SU-DHL-6 (cell line): Measurements from ENCODE around the gene EN1.

Experiments used
- H2AFZ ChIP-seq: fragments of 200-600 bp; sonication (generic); 2 replicates; pipeline ENCODE4 v1.6.1; 2014; ENCODE audit warnings: low read depth, mild to moderate bottlenecking, moderate library complexity, mixed read lengths, antibody characterized with exemption, low read length; ENCODE audit not compliant: severe bottlenecking
- H3F3A ChIP-seq: fragments of 200-600 bp; shearing (Covaris generic); 2 replicates; pipeline ENCODE4 v1.6.0; 2016; ENCODE audit warnings: antibody characterized with exemption, mild to moderate bottlenecking; ENCODE audit not compliant: insufficient read depth
- H3K27ac ChIP-seq: fragments of 200-600 bp; sonication (generic); 2 replicates; pipeline ENCODE4 v1.5.1; 2016; ENCODE audit warnings: low read depth, mild to moderate bottlenecking, low read length, moderate library complexity, mixed read lengths
- H3K27me3 ChIP-seq: fragments of 200-600 bp; sonication (generic), shearing (Covaris generic); 2 replicates; pipeline ENCODE4 v1.6.0; 2014; ENCODE audit warnings: mild to moderate bottlenecking, low read length
- H3K36me3 ChIP-seq: fragments of 200-600 bp; sonication (generic); 2 replicates; pipeline ENCODE4 v1.6.1; 2014; ENCODE audit warnings: mild to moderate bottlenecking, low read length, mixed read lengths
- H3K4me2 ChIP-seq: fragments of 300-600, 200-600 bp; shearing (Covaris generic), sonication (generic); 2 replicates; pipeline ENCODE4 v1.6.0; 2014; ENCODE audit warnings: low read length, low read depth, mild to moderate bottlenecking; ENCODE audit not compliant: poor library complexity, severe bottlenecking
- H3K4me3 ChIP-seq: fragments of 200-600 bp; sonication (generic); 2 replicates; pipeline ENCODE4 v1.5.1; 2014; ENCODE audit warnings: antibody characterized with exemption, low read length, mild to moderate bottlenecking, mixed read lengths; ENCODE audit not compliant: insufficient read depth, poor library complexity, severe bottlenecking
- H3K79me2 ChIP-seq: fragments of 200-600 bp; sonication (generic); 2 replicates; pipeline ENCODE4 v1.6.1; 2014; ENCODE audit warnings: mild to moderate bottlenecking, low read length, moderate library complexity; ENCODE audit not compliant: insufficient read depth
- H3K9ac ChIP-seq: fragments of 200-600 bp; sonication (generic); 2 replicates; pipeline ENCODE4 v1.7.0; 2014; ENCODE audit warnings: mild to moderate bottlenecking, low read length
- H3K9me2 ChIP-seq: fragments of 200-600 bp; sonication (generic); replicated peaks from 2 replicates; pipeline ENCODE4 v1.6.1; 2014; ENCODE audit warnings: low read length; ENCODE audit not compliant: insufficient read depth
- H3K9me3 ChIP-seq: fragments of 200-600 bp; sonication (generic); 2 replicates; pipeline ENCODE4 v1.6.1; 2014; ENCODE audit warnings: low read length, mixed read lengths; ENCODE audit not compliant: insufficient read depth
- H4K20me1 ChIP-seq: fragments of 200-600 bp; sonication (generic); 2 replicates; pipeline ENCODE4 v1.6.1; 2014; ENCODE audit warnings: low read depth, mild to moderate bottlenecking, antibody characterized with exemption, low read length, moderate library complexity, mixed read lengths
- CTCF ChIP-seq: fragments of 200-600 bp; sonication (generic); IDR thresholded peaks from one replicate; pipeline ENCODE4 v1.5.1; 2017; ENCODE audit warnings: antibody characterized with exemption, mild to moderate bottlenecking, low read length, moderate library complexity; ENCODE audit not compliant: insufficient read depth, poor library complexity, severe bottlenecking
- EZH2phosphoT487 ChIP-seq: fragments of 200-600 bp; sonication (generic), shearing (Covaris generic); conservative IDR thresholded peaks from 2 replicates; pipeline ENCODE4 v1.6.1; 2018; ENCODE audit warnings: mild to moderate bottlenecking, antibody characterized with exemption, low read length, moderate library complexity, mixed read lengths

EN1 gene

GRCh38 chr2:118858485-118859156 is 11.2 kb upstream of the EN1 start:
- Histone ChIP-seq H3K9me2 (no peaks in the 10 kb centered on the region), H3K4me2 (no peak overlapping the region), H3K27me3 (no peaks in the 10 kb centered on the region)

GRCh38 chr2:118857677-118858484 is 10.4 kb upstream of the EN1 start:
- no peak overlapping the region for H3K4me2 ChIP-seq
- H3K9me2 ChIP-seq = no peaks in the 10 kb centered on the region
- H3K27me3 ChIP-seq = no peaks in the 10 kb centered on the region
- H3F3A ChIP-seq = no peaks in the 10 kb centered on the region
- H3K4me3 ChIP-seq = no peak overlapping the region
- no peaks in the 10 kb centered on the region for H3K9me3 ChIP-seq
- no peak overlapping the region for H3K9ac ChIP-seq
- no peak overlapping the region for H3K27ac ChIP-seq
- H3K79me2 ChIP-seq = no peaks in the 10 kb centered on the region
- no peaks in the 10 kb centered on the region for H3K36me3 ChIP-seq
- H4K20me1 ChIP-seq = no peaks in the 10 kb centered on the region
- H2AFZ ChIP-seq = no peak overlapping the region
- TF ChIP-seq CTCF (no peak), EZH2phosphoT487 (no peak)

More at GRCh38 chr2:118858485-118859156, 11.2 kb upstream of the EN1 start:
- Histone ChIP-seq H4K20me1 (no peaks in the 10 kb centered on the region), H3K36me3 (no peaks in the 10 kb centered on the region), H3K4me3 (no peak overlapping the region), H3K9me3 (no peaks in the 10 kb centered on the region), H3K79me2 (no peaks in the 10 kb centered on the region), H2AFZ (no peak overlapping the region), H3K27ac (no peak overlapping the region), H3F3A (no peaks in the 10 kb centered on the region), H3K9ac (no peak overlapping the region)
- no peak for TF ChIP-seq CTCF
- TF ChIP-seq EZH2phosphoT487 = no peak

GRCh38 chr2:118856978-118857676 is 9.7 kb upstream of the EN1 start:
- Histone ChIP-seq H3K9me2 (no peaks in the 10 kb centered on the region), H4K20me1 (no peaks in the 10 kb centered on the region), H3K9ac (no peak overlapping the region), H3K4me3 (no peak overlapping the region), H3K36me3 (no peaks in the 10 kb centered on the region), H3K9me3 (no peaks in the 10 kb centered on the region), H3K27ac (no peak overlapping the region), H3F3A (no peaks in the 10 kb centered on the region), H2AFZ (no peak overlapping the region), H3K4me2 (no peak overlapping the region), H3K79me2 (no peaks in the 10 kb centered on the region), H3K27me3 (no peaks in the 10 kb centered on the region)
- no peak for TF ChIP-seq EZH2phosphoT487
- no peak for TF ChIP-seq CTCF
